CMK (cell line): ENCODE data around the gene FNDC3B.

Experiments used
- DNase-seq: peaks from one replicate; pipeline ENCODE4 v3.0.0-alpha.2; 2010; ENCODE audit warnings: low read depth

FNDC3B gene

DNA sequence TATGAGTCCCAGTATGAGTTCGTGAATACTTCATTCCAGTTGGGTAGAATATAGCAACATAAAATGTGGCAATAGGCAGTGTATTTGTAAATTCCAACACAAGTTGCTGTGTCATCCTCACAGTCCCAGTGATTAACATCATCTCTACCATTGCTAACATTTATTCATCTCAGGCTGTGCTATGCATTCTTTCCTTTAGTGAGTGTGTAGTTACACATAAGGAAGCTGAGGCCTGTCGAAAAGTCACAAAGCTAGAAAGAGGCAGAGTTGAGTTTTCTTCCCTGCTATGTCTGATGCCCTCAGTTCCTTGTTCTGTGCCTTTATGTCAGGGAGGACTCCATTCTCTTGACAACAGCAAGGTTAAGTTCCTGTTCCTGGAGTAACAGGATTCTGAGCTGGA is 96.4 kb downstream of the FNDC3B start:
- no peak for DNase-seq

DNA sequence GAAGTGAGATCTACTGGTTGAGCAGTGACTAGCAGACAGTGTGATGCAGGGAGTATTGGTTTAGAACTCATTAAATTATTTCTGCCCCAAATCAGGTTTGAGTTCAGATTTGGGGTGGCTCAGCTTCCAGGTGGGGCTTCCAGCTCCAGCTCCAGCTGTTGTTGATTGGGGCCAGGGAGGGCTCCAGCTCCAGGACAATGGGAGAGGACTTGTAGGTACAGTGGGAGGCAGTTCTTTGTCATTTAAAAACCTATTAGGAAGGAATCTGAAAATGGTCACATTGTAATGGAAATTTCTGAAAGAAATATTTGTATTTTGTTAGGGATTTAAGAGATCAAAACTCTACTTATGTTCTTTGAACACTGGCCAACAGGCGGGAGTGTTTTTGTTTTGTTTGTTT is 97.0 kb downstream of the FNDC3B start:
- no peak for DNase-seq

DNA sequence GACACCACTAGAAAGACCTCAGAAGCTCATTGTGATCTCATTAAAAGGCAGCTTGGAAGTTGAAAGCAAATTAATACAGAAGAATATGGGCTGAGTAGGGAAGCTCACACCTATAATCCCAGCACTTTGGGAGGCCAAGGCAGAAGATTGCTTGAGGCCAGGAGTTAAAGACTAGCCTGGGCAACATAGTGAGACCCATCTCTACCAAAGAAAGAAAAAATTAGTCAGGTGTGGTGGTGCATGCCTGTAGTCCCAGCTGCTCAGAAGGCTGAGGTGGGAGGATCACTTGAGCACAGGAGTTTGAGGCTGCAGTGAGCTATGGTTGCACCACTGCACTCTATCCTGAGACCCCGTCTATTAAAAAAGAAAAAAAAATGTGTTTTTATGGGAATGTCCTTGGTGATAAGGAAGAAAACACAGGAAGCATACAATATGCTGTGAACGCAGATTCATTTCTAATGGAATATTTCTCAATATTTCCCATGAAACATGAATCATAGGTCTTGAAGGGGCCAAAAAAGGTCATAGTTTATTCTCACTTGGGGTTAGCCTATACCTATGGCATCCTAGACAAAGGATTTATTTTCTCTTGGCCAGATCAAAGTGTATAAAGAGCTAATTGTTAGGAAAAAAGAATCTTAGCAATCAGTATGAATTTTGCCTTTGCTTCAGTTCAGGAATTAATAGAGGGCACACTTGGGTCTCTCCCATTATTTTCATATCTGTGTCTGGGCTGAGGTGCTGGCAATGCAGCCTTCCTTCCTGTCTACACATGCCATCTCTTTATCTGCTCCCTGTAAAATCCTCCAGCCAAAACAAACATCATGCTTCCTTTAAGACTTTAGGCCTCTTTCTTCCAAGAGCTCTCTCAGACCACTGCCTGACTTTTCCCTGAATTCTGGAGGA is 98.2 kb downstream of the FNDC3B start:
- no peak for DNase-seq

DNA sequence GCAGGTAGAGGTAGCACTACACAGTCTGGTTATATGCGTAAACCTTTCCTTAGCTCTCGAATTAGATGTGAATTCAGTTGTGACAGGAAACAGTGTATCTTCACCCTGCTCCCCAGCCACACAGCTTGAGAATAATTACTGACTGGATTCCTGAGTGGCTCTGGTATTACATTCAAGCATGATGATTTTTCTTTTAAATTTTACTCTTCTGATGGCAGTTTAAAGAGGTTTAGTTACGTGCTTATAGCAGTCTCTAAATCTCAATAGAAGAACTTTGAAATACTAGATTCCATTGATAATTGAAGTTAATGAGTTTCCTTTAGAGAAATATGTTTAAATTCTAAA is 98.8 kb downstream of the FNDC3B start:
- DNase-seq = no peak

DNA sequence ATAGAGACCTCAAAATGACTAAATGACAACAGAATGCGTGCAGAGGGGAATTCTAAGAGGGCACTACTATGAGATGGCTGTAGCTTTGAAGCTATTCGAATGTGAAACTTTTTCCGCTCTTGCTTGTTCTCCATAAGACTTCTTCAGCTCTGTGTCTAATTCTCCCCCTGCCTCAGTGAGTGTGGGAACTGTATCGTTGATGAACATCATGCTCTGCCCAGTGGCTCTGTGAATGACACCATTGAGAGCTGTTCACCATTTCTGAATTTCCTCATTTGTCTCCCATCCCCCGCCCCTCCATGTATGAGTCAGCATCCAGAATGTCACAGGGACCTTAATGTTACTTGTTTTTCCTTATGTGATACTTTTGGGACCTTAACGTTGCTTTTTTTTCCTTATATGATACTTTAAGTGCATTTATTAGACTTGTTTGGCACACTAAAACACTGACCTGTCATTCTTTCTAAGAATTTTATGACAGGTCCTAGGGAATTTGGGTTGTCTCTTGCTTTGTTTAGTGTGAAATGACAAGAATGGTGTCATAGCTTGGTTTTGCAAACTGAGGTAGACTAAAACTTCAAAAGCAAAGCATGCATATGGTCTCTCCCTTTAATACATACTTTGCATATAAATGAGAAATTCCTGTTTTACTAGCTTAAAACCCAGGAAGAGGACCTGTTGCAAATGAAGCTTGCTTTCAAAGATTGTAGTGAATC is 99.6 kb downstream of the FNDC3B start:
- DNase-seq = no peak

DNA sequence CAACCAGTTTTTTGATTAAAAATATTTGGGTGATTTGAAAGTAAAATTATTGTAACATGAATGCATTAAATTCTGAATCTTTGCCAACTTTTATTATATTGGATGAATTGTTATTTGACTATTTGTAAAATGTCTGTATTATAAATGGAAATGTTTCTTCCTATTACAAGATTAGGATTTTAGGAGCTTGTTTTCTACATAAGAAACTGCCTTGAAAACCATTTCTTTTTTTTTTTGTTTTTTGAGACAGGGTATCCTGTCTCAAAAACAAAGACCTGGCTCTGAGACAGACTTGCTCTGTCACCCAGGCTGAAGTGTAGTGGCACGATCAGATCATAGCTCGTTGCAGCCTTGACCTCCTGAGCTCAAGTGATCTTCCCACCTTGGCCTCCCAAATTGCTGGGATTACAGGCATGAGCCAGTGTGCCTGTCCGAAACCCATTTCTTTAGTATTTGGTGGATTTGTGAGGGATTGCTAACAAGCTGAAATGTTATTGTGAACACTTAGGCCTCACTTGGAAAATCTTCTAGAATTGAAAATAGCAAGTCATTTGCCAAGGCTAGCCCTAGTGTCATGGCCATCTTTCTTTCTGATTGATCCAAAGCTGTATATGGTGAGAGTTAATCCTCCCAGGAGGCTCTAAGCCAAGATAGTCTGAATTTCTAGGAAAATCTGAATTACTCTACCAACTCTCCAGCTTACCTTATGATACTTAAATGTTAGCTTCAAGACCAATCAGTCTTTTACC is 100.3 kb downstream of the FNDC3B start:
- no peak for DNase-seq

DNA sequence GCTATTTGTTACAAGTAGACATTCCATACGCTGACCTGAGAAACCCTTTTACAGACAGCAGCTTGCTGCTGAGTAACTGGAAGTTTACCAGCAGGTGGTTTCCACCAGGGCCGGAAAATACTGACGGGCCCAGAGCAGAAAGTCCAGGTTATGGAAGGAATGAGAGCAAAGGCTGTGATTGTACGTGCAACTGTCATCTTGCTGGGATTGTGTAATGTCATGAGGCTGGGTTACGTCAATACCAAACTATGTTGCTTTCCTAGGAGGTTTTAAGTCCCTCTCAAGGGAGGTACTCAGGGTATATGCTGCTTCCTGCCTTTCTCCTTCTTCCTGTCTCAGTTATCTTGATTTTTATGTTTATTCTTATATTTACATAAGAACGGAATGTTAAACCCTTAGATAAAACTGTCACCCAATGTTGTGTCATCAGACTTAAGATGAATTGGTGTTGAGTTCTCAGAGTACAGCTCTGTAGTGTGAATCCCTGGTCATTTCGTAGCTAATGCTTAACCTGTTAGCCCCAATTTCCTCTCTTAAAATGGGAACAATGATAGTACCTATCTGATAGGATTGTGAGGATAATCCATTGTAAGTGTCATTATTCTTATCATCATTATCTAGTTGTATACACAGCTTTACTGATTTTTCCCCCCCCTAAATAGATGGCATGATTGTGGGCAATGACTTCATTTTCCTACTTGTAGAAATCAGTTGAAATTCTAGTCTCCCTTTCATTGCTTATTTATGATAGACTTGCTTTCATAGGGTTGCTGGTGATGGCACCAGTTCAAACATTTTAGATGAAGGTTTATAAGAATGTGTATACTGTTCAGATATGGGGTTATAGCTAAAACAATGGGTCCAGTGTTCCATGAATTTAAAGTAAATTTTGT is 101.4 kb downstream of the FNDC3B start:
- DNase-seq = no peak

DNA sequence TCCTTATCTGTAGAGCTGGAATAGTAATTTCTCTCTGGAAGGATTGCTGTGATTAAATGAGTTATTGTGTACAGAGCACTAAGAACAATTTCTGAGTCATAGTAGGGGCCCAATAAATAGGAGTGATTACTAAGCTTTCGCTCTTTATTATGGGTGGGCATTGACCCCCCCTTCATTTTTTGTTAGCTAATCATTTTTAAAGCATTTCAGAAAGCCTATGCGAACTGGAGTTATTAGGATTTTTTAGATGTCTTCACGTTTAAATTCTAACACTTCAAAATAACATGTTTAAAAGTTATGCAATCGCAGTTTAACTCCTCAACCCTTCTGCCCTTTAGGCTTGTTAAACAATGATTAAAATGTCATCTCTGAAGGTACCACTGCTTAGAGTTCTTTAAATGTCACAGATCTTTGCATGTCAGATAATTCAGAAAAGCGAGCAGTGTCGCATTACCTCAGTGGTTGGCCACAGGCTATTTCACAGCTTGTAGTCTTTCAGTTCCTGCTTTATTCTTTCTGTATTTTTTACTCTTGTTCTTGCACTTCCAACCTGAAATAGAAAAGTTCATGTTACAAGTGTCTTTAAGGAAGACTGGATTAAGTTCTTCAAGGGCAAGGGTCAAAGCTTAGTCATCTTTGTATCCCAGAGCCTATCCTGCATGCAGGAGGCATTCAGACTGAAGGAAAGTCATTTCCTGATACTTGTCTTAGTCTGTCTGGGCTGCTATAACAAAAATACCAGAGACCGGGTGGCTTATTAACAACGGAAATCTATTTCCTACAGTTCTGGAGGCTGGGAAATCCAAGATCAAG is 102.9 kb downstream of the FNDC3B start:
- DNase-seq = no peak

DNA sequence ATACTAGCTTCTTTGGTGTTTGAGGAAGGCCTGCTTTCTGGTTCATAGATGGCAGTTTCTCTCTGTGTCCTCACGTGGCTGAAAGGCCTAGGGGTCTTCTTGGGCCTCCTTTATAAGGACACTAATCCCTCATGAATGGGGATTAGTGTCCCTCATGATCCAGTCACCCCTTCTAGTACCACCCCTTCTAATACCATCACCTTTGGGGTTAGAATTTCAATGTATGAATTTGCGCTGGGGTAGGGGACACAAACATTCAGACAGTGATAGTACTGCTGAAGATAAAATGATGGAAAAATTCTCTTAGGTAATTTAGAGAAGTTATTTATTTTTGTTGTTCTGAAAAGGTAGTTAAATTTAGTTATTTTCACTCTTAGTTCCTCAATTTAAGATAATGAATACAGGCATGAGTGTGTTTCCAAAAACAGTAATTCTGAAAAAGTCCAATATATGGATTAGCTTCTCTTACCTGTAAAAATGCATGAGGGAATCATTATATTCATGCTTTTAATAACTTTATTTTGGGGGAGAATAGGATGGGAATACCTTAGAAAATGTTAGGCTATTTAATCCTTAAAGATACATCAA is 103.6 kb downstream of the FNDC3B start:
- no peak for DNase-seq

DNA sequence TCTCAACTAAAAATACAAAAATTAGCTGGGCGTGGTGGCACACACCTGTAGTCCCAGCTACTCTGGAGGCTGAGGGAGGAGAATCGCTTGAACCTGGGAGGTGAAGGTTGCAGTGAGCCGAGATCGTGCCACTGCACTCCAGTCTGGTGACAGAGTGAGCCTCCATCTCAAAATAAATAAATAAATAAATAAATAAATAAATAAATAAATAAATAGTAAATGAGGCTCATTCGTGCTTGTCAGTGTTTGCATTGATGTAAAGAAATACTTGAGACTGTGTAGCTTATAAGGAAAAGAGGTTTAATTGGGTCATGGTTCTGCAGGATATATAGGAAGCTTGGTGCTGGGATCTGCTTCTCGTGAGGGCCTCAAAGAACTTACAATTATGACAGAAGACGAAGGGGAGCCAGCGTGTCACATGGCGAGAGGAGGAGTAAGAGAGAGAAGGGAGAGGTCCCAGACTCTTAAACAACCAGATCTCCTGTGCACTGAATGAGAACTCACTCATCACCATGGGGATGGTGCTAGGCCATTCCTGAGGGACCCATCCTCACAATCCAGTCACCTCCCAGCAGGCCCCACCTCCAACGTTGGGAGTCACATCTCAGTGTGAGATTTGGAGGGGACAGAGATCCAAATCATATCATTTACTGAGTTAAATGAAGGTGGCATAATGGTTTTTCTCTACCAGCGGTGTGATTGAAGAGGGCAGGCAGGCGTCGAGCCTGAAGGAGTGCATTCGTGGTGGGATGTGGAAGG is 104.5 kb downstream of the FNDC3B start:
- no peak for DNase-seq

DNA sequence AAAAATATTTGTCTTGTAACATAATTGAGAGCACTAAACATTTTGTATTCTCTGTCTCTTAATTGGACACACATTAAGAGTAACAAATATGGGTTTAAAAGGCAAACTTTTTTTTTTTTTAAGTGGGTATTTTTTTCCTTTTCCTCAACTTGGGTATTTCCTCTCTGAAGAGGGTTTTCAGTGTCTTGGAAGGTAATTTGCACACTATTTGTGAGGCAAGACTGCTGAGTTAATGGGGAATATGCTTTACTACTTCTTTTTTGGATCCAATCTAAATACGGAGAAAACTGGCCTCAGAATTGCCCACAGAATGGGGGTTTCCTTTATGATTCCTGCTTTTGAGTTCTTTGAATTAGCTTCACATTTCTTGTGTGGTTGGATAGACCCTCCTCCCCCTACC is 105.2 kb downstream of the FNDC3B start:
- no peak for DNase-seq

DNA sequence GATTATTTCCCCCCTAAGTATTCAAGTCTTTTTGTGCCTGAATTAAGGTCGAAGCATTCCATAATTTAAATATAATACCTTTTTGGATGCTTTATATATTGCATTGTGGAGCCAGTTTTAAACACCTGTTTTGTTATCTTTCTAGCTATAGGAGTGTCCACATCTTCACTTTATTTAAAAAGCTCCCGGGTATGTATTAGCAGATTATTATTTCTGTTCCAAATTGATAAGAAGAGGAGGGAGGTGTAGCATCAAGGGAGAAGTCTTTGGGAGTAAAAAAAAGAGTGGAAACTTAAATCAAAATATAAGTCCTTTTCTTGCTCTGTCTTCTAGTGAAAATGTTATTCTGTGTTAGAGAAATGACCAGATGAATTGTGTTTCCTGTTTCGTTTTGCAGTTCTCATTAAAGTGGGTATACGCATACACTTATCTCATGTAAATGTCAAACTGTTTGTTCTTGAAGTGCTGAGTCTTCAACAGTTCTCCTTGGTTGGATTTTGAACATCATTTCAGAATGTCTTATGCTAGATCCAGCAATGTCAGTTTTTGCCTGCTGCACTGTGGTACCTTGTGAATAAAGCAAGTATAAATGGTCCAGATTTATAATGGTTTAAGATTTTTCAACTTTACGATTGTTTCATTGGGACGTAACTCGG is 105.8 kb downstream of the FNDC3B start:
- DNase-seq = no peak

DNA sequence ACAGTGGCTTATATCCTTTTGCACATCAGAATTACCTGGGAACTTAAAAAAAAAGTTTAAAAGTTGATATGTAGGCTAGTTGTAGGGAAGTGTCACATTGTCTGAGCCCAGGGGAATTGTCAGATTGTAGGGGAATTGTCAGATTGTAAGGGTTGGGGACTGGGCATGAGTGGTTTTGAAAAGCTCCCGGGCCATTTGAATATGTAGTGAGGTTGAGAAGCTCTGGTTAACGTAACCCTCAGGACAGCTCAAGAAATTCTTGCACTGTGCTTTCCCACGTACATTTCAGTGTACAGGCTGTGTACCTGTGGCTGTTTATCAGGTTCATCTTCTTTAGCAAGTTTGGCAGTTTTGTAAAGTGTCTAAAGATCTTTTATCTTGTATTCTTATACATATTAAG is 107.0 kb downstream of the FNDC3B start:
- DNase-seq = no peak

DNA sequence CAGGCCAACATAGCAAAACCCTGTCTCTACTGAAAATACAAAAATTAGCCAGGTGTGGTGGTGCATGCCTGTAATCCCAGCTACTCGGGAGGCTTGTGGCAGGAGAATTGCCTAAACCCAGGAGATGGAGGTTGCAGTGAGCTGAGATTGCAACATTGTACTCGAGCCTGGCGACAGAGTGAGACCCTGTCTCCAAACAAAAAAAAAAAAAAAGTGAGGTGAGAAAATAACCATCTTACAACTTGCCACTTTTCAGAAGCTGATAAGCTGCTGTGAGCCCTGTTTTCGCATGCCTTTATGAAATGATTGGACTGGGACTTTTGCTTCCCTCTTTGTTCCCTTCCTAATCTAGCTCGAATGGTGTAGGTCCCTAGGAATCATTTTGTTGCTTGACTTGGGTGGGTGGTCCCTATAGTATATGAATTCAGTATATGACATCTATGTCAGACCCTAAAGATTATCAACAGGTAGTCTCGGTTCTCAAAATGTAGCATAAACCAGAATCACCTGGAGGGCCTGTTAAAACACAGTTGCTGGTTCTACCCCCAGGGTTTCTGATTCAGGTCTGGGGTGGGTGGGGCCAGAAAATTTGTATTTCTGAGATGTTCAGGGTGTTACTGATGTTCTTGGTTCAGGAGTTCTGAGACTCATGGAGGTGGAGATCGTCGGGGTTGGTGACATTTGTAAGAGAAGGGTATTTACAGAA is 107.9 kb downstream of the FNDC3B start:
- no peak for DNase-seq

DNA sequence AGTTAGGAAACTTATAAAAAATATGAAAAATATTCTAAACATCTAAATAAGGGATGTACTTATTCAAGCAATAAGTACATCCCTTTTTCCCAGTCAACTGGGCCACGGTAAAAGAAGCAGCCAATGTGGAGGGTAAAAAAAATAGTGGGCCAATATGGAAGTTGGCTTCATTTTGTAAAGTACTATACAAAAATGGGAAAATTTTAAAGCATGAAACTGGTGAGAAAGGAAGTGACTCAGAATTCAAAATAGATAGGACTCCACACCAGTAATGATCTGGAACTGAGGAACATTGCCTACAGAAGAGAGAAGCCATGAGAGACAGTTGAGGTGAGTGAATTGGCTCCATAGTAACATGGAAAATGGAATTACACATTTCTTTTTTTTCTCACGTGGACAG is 108.9 kb downstream of the FNDC3B start:
- no peak for DNase-seq

DNA sequence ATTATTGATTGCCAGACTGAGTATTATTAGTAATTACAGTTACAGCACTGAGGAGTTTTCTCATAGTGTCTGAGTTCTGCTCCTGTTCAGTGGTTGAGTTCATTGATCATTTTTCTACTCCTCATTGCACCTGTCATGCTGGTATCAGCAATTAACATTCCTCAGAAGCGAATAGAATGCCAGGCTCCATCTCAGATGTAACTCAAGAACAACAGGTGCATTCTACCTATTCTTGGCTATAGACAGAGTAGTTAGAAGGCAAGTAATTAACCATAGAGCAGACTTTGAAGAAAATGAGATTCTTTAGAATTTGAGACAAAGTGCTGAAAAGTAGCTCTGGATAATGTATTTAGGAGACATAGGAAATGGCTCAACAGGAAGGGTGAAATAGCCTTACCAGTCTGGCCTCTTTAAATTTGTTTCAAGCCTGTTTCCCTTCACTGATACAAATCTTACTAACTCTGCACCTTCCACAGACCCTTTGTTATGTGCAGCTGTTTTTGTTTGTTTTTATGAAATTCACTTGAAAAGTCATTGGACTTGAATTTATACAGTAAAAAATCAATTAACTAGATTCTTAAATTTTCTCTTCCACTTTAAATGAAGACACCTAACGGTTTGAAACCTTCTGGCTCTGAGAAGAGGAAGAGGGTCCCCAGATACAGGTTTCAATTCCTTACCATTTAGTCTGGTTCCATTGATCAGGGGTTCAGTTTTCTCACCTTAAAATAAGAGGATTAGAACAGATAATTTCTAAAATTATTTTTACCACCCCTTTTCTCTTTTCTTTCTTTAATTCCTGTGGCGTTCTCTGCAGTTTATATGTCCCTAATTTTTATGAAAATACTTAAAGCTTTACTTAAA is 109.6 kb downstream of the FNDC3B start:
- no peak for DNase-seq

DNA sequence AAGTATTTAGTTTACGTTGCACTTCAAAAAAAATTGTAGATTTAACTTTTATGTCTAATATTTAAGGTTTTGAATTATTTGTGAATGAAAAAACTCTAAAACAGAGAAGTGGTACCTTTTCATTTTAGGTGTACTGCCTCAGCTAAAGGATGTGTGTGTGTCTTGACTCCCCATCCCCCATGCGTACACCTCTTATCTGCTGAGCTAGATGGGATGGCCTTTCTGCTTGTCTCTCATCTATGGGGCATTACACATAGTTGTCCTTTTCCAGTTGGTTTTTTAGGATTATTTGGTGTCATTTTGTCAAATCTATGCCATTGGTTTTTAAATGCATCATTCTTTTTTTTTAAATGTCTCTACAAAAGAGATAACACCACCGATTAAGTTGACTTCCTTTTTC is 110.9 kb downstream of the FNDC3B start:
- no peak for DNase-seq
